DOHH2 (cell line): Measurements from ENCODE around the gene CTDP1.

Source experiments
- EZH2phosphoT487 ChIP-seq: fragments of 200-600 bp; sonication (generic); IDR thresholded peaks from 2 replicates; pipeline ENCODE4 v1.6.1; 2017; ENCODE audit warnings: borderline replicate concordance, mild to moderate bottlenecking, antibody characterized with exemption, low read length, moderate library complexity, mixed read lengths
- TF ChIP-seq, protein P1 (sequence below): fragments of 200-600 bp; sonication (generic); IDR thresholded peaks from one replicate; pipeline ENCODE4 v1.5.1; 2014; ENCODE audit warnings: antibody characterized with exemption, mild to moderate bottlenecking, low read depth, low read length; ENCODE audit not compliant: poor library complexity, severe bottlenecking

DNA sequence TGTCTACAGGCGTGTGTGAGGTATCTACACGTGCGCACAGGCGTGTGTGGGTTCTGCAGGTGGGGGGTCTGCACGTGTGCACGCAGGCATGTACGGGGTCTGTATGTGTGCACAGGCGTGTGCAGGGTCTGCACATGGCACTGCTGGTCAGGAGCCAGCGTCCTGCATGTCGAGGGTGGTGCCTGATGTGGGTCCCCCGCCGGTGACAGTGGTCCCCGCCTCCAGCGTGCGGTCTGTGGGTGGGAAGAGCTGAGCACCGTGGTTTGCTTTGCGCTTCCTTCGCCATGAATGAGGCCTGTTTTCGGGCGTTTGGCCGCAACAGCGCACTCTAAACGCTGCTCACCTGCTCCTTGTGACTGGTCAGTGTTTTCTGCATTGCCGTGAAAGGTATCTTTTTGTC, 57.2 kb downstream of the CTDP1 start:
- TF ChIP-seq, protein P1, sequence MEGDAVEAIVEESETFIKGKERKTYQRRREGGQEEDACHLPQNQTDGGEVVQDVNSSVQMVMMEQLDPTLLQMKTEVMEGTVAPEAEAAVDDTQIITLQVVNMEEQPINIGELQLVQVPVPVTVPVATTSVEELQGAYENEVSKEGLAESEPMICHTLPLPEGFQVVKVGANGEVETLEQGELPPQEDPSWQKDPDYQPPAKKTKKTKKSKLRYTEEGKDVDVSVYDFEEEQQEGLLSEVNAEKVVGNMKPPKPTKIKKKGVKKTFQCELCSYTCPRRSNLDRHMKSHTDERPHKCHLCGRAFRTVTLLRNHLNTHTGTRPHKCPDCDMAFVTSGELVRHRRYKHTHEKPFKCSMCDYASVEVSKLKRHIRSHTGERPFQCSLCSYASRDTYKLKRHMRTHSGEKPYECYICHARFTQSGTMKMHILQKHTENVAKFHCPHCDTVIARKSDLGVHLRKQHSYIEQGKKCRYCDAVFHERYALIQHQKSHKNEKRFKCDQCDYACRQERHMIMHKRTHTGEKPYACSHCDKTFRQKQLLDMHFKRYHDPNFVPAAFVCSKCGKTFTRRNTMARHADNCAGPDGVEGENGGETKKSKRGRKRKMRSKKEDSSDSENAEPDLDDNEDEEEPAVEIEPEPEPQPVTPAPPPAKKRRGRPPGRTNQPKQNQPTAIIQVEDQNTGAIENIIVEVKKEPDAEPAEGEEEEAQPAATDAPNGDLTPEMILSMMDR, result no peak
- no peak for TF ChIP-seq EZH2phosphoT487
